COLO668 (cell line): ENCODE data around the gene OR2A14.
"Not testable (repeated sequence)": the region's sequence is repeated elsewhere in the genome, so short reads cannot be mapped to it uniquely, and the experiment has no call there.

Experiments used
- DNase-seq: peaks from one replicate; lab custom pipeline; 2025; ENCODE audit not compliant: unreplicated experiment; lab: John Stamatoyannopoulos, UW

The OR2A14 gene

GRCh38 chr7:144148224-144148827 lies 25.4 kb downstream of the OR2A14 start:
- no peak for DNase-seq

- no peak for DNase-seq
Observed at GRCh38 chr7:144158861-144159260, 35.9 kb downstream of the OR2A14 start.

- DNase-seq, result no peak
Observed at GRCh38 chr7:144164784-144165183, 41.8 kb downstream of the OR2A14 start.

- DNase-seq, result not testable (repeated sequence)
Observed at GRCh38 chr7:144171594-144172350, 48.8 kb downstream of the OR2A14 start.

- no peak for DNase-seq
Observed at GRCh38 chr7:144174613-144175012, 51.6 kb downstream of the OR2A14 start.

GRCh38 chr7:144178380-144179164 lies 55.6 kb downstream of the OR2A14 start:
- not testable (repeated sequence) for DNase-seq

GRCh38 chr7:144179165-144179479 lies 56.1 kb downstream of the OR2A14 start:
- not testable (repeated sequence) for DNase-seq
